Measurements from ENCODE around the gene TNFRSF8. TPM values are rescaled to one million over a fixed set of nuclear protein-coding genes. Genes with fewer than 3 reads are reported as not detected.
"Not testable (repeated sequence)": the region's sequence is repeated elsewhere in the genome, so short reads cannot be mapped to it uniquely, and the experiment has no call there.

Gene TNFRSF8
- total RNA-seq, 1 donor from 2014 or later = 2.2 TPM

DNA sequence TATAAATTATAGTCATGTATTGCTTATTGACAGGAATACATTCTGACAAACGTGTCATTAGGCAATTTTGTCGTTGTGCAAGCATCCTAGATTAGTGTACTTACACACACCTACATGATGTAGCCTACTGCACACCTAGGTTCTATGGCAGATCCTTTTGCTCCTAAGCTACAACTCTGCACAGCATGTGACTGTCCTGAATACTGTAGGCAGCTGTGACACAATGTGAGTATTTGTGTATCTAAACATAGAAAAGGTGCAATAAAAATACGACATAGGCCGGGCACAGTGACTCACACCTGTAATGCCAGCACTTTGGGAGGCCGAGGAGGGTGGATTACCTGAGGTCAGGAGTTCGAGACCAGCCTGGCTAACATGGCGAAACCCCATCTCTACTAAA, 36.5 kb downstream of the TNFRSF8 start:
- Mint-ChIP-seq H3K4me3 (no peak overlapping the region), H3K36me3 (ENCODE audit: low read depth) (no peaks in the 10 kb centered on the region), H3K4me1 (no peaks in the 10 kb centered on the region), H3K27me3 (no peaks in the 10 kb centered on the region), H3K27ac (no peak overlapping the region), H3K9me3 (no peaks in the 10 kb centered on the region)
- ChIA-PET POLR2A (no interaction called here), CTCF (interaction anchor here (2.1 kb wide), 1 partner anchor 25 kb away, joined by 7 read pairs; no protein-coding TSS in a partner anchor)
- no peak for ATAC-seq (ENCODE audit: low read depth)
- TF ChIP-seq, protein P1, sequence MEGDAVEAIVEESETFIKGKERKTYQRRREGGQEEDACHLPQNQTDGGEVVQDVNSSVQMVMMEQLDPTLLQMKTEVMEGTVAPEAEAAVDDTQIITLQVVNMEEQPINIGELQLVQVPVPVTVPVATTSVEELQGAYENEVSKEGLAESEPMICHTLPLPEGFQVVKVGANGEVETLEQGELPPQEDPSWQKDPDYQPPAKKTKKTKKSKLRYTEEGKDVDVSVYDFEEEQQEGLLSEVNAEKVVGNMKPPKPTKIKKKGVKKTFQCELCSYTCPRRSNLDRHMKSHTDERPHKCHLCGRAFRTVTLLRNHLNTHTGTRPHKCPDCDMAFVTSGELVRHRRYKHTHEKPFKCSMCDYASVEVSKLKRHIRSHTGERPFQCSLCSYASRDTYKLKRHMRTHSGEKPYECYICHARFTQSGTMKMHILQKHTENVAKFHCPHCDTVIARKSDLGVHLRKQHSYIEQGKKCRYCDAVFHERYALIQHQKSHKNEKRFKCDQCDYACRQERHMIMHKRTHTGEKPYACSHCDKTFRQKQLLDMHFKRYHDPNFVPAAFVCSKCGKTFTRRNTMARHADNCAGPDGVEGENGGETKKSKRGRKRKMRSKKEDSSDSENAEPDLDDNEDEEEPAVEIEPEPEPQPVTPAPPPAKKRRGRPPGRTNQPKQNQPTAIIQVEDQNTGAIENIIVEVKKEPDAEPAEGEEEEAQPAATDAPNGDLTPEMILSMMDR (IDR thresholded peaks at IDR 0.05) = no peak
- DNase-seq = no peak
- intact Hi-C loops (cut with micrococcal nuclease) = no loop called here

DNA sequence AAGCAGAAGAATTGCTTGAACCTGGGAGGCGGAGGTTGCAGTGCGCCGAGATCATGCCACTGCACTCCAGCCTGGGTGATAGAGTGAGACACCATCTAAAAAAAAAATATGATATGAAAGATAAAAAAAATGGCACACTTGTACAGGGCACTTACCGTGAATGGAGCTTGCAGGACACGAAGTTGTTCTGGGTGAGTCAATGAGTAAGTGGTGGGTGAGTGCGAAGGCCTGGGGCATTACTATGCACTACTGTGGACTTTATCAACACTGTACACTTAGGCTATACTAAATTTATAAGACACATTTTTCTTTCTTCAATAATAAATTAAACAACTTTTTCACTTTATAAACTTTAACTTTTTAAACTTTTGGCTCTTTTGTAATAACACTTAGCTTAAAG, 37.0 kb downstream of the TNFRSF8 start:
- H3K27me3 Mint-ChIP-seq = no peaks in the 10 kb centered on the region
- ATAC-seq (ENCODE audit: low read depth) = no peak

DNA sequence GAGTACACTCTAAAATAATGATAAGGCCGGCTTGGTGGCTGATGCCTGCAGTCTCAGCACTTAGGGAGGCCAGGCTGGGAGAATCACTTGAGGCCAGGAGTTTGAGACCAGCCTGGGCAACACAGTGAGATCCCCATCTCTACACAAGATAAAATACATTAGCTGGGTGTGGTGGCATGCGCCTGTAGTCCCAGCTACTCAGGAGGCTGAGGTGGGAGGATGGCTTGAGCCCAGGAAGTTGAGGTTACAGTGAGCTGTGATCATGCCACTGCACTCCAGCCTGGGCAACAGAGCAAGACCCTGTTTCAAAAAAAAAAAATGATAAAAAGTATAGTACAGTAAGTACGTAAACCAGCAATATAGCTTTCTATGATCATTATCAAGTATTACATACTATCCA, 38.0 kb downstream of the TNFRSF8 start:
- H3K4me1 Mint-ChIP-seq; H3K4me3 Mint-ChIP-seq; H3K9me3 Mint-ChIP-seq; intact Hi-C loops (cut with micrococcal nuclease); DNase-seq; ATAC-seq (ENCODE audit: low read depth); POLR2A ChIA-PET; H3K27ac Mint-ChIP-seq; H3K36me3 Mint-ChIP-seq (ENCODE audit: low read depth); H3K27me3 Mint-ChIP-seq: not testable (repeated sequence)
- CTCF ChIA-PET = interaction anchor here (1.3 kb wide), 1 partner anchor 12 kb away, joined by 4 read pairs; no protein-coding TSS in a partner anchor

More for the DNA sequence above, 37.0 kb downstream of the TNFRSF8 start:
- CTCF ChIA-PET = no interaction called here
- no peak for DNase-seq
- intact Hi-C loops (cut with micrococcal nuclease) = no loop called here
- no peaks in the 10 kb centered on the region for H3K36me3 Mint-ChIP-seq (ENCODE audit: low read depth)
- H3K4me3 Mint-ChIP-seq = no peak overlapping the region
- H3K4me1 Mint-ChIP-seq = no peaks in the 10 kb centered on the region
- no peaks in the 10 kb centered on the region for H3K9me3 Mint-ChIP-seq
- no peak overlapping the region for H3K27ac Mint-ChIP-seq
- POLR2A ChIA-PET = no interaction called here
- TF ChIP-seq, protein P1 (IDR thresholded peaks at IDR 0.05) = no peak

DNA sequence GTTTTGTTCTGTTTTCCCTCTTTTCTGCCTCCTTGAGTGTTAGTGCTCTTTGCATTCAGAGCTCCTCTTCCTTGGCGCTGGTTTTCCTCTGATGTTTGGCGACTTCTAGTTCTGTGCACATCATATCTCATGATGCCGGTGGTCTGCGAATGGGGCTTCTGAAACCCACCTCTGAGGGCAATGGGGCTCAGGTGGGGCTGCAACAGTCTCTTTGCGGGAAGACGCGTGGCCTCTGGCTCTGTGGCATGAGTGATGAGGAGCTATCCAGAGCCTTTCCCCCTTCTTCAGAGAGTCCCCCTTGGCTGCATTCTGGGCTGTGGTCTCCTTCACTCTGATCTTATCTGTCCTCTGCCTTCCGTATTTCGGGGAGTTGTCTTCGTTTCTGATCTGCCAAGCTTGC, 39.0 kb downstream of the TNFRSF8 start:
- H3K9me3 Mint-ChIP-seq = no peaks in the 10 kb centered on the region
- DNase-seq (no peak), ATAC-seq (ENCODE audit: low read depth) (no peak)
- no peaks in the 10 kb centered on the region for H3K4me1 Mint-ChIP-seq
- H3K36me3 Mint-ChIP-seq (ENCODE audit: low read depth) = no peaks in the 10 kb centered on the region
- POLR2A ChIA-PET = interaction anchor here (1.0 kb wide), 1 partner anchor 194 kb away, joined by 3 read pairs; no protein-coding TSS in a partner anchor
- no peaks in the 10 kb centered on the region for H3K27me3 Mint-ChIP-seq
- TF ChIP-seq, protein P1 (IDR thresholded peaks at IDR 0.05) = no peak
- no peak overlapping the region for H3K4me3 Mint-ChIP-seq
- H3K27ac Mint-ChIP-seq = no peak overlapping the region
- CTCF ChIA-PET = interaction anchor here (1.3 kb wide), 1 partner anchor 13 kb away, joined by 4 read pairs; no protein-coding TSS in a partner anchor
- intact Hi-C loops (cut with micrococcal nuclease) = no loop called here

DNA sequence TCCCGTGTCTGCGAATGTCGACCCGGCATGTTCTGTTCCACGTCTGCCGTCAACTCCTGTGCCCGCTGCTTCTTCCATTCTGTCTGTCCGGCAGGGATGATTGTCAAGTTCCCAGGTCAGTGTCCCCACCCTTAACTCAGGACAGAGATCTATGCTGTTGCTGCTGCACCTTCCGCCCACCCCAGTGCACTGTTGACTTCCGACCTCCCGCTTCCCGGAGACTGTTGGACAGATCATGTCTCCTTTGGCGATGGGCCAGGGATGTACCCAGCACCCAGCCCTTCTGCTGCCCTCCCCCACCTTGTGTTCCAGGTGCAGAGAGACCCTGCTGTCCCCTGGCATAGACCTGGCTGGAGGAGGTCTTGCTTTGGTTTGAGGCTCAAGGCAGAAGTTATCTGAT, 41.3 kb downstream of the TNFRSF8 start:
- TF ChIP-seq, protein P1 (IDR thresholded peaks at IDR 0.05) = no peak
- Mint-ChIP-seq H3K27ac (no peak overlapping the region), H3K4me3 (no peak overlapping the region), H3K27me3 (no peaks in the 10 kb centered on the region), H3K9me3 (no peaks in the 10 kb centered on the region), H3K36me3 (ENCODE audit: low read depth) (no peaks in the 10 kb centered on the region), H3K4me1 (no peaks in the 10 kb centered on the region)
- DNase-seq (no peak), ATAC-seq (ENCODE audit: low read depth) (no peak)
- CTCF ChIA-PET = no interaction called here
- intact Hi-C loops (cut with micrococcal nuclease) = no loop called here
- POLR2A ChIA-PET = no interaction called here

DNA sequence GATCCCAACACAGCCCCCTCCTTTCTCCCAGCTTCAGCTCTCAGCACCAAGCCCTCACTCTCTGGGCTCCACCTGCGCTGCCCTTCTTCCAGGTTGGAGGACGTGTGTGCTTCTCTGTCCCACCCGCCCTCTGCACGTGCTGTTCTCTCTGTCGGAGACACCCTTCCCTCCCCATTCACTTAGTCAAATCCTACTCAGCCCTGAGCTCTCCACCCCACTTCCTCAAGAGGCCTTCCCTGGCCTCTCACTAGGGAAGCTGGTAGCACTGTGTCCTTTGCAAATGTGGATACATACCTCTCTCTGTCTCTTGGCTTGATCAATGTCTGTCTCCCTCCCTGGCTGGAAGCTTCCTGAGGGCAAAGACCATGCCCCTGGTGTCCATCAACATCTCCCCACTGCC, 43.0 kb downstream of the TNFRSF8 start:
- CTCF ChIA-PET = interaction anchor here (2.7 kb wide), 1 partner anchor 19 kb away, joined by 11 read pairs; no protein-coding TSS in a partner anchor
- H3K36me3 Mint-ChIP-seq (ENCODE audit: low read depth) = no peaks in the 10 kb centered on the region
- no peak overlapping the region for H3K27ac Mint-ChIP-seq
- no peaks in the 10 kb centered on the region for H3K27me3 Mint-ChIP-seq
- ATAC-seq (ENCODE audit: low read depth) (no peak), DNase-seq (no peak)
- intact Hi-C loops (cut with micrococcal nuclease) = no loop called here
- no peaks in the 10 kb centered on the region for H3K9me3 Mint-ChIP-seq
- H3K4me3 Mint-ChIP-seq = no peak overlapping the region
- TF ChIP-seq, protein P1 (IDR thresholded peaks at IDR 0.05) = no peak
- H3K4me1 Mint-ChIP-seq = no peaks in the 10 kb centered on the region
- POLR2A ChIA-PET = interaction anchor here (0.6 kb wide), 1 partner anchor 198 kb away, joined by 3 read pairs; no protein-coding TSS in a partner anchor

DNA sequence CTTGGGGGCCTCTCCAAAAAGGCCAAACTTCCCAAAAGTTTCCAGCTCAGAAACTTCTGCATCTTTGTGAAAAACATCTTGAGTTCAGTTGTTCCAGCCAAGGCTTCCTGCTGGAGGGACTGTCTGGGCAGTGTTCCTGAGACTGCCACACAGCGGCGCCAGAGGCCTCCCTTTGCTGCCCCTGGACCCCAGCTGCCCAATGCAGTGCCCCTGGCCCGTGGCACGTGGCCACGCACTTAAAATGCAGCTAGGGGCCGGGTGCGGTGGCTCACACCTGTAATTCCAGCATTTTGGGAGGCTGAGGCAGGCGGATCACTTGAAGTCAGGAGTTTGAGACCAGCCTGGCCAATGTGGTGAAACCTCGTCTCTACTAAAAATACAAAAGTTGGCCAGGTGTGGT, 43.8 kb downstream of the TNFRSF8 start:
- H3K27ac Mint-ChIP-seq; H3K4me1 Mint-ChIP-seq; H3K4me3 Mint-ChIP-seq; H3K36me3 Mint-ChIP-seq (ENCODE audit: low read depth); ATAC-seq (ENCODE audit: low read depth); intact Hi-C loops (cut with micrococcal nuclease); H3K27me3 Mint-ChIP-seq; H3K9me3 Mint-ChIP-seq; DNase-seq: not testable (repeated sequence)
- ChIA-PET CTCF (interaction anchor here (2.7 kb wide), 1 partner anchor 18 kb away, joined by 11 read pairs; no protein-coding TSS in a partner anchor), POLR2A (interaction anchor here (0.6 to 1.3 kb wide), 2 partner anchors 18 to 199 kb away, joined by 3 read pairs; no protein-coding TSS in a partner anchor)

Data from activated B cell treated with CpG ODN at 0.5 μM for 24 hours (primary cell).